Measurements from ENCODE around the gene HACD4.

The HACD4 gene, protein sequence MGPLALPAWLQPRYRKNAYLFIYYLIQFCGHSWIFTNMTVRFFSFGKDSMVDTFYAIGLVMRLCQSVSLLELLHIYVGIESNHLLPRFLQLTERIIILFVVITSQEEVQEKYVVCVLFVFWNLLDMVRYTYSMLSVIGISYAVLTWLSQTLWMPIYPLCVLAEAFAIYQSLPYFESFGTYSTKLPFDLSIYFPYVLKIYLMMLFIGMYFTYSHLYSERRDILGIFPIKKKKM

DNA sequence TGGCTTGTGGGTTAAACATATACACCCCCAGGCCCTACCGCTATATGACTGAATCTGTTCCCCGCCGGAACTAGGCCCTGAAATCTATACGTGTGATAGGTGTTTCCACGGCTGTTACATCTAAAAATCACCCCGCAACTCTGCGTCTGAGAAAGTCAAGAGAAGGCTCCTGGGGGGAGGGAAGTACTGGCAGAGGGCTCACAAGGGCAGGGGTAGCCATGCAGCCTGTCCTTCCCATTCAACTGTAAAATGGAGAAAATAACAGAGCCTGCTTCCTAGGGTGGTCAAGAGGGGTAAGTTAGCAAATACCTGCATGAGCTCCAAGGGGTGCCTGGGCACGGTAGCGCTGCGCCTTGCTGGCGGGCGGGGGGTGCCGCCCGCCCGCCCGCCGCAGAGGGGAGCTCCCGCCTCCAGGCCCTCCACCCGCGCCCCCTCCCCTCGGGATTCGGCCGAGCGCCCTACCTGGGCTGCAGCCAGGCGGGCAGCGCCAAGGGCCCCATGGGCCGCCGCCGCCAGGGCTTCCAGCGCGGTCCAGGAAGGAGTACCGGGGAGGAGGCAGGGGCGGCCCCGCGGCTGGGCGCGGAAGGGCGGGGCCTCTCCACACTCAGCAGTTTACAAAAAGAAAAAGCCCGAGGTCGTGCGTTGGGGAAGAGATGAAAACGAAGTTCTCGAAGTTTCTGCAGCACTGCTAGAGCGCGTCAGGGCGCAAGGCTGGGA lies at the start of gene HACD4:
HACD4 (minus strand) TSS at position 550 of the 717 bp plus-strand sequence; CDS start at position 500, 50 bp downstream.
- peak within 1 kb of the TSS; percentile 3 for H3K27ac ChIP-seq
- DNase-seq (ENCODE audit: low read depth, low spot score): no peak

DNA sequence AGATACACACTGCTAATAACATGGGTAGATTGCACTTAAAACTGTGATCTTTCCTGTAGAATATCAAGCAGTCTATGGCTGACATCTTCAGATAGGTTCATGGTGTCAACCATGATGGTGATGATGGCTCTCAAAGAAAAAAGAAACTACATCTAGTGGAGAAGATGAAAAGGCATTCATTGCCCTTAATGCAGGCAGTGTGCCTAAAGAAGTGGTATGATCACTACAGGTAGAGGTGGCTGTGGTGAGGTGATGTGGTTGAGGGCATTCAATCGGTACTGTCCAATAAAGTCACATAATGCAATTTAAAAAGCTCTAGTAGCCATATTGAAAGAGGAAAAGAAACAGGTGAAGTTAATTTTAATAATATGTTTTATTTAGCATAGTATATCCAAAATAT lies 49.4 kb upstream of the HACD4 start:
- H3K27ac ChIP-seq: no peak overlapping the region
- DNase-seq (ENCODE audit: low read depth, low spot score): no peak

DNA sequence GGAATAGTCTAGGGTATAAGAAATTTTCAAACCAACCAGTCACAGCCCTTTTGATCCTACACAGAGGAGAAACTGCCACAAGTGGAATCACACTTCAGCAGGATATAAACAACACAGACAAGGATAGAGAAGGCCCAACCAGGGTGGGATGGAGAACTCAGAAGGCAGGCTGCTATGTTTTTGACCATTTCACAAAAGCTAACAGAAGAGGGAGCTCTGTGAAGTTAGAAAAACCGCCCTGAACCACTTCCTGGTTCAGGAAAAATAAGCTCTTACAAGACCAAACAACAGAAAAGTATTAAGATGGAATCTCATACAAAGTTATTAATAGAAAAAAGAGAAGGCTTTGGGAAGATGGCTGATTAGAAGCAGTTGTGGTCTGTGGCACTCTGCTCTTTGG lies 47.3 kb upstream of the HACD4 start:
- no peak overlapping the region for H3K27ac ChIP-seq
- no peak for DNase-seq (ENCODE audit: low read depth, low spot score)

DNA sequence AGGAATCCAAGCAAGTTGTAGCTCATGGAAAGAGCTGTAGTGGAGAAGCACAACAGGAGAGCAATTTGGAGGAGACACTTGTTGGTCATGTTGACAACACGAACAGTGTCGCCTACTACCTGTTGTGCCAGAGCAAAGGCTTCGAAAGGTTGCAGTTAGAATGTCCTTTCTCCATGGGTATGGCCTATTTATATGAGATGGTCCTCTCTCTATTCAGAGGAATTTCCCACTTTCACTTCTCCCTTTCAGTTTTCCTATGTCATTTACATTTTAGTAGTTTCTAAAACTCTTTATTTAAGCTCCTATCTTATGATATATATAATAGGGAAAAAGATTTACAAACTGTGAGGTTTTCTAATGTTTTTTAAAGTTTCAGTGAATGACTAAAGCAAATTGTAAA lies 46.3 kb upstream of the HACD4 start, which contains the start of gene IFNB1:
IFNB1 (minus strand) TSS at position 162 of the 400 bp plus-strand sequence; CDS start at position 89, 73 bp downstream.
- no peak for DNase-seq (ENCODE audit: low read depth, low spot score)
- H3K27ac ChIP-seq: no peak within 1 kb of the TSS

DNA sequence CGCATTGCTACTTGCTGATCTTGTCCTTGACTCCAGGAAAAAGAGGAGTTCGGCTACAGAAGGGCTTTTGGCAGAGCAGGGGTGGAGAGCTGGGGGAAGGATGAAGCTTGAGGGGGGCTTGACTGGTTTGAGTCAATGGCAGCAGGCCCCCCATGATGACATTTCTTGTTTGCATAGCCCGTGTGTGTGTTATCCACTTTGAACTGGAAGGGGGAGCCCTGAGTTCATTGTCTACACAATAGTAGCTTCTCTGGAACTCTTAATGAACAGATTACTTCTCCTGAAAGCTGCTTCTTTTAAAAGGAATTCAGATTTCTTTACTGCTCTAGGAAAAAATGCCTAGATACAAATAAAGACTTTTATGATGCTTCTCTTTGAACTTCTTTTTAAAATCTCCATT lies 44.0 kb upstream of the HACD4 start:
- no peak overlapping the region for H3K27ac ChIP-seq
- no peak for DNase-seq (ENCODE audit: low read depth, low spot score)

DNA sequence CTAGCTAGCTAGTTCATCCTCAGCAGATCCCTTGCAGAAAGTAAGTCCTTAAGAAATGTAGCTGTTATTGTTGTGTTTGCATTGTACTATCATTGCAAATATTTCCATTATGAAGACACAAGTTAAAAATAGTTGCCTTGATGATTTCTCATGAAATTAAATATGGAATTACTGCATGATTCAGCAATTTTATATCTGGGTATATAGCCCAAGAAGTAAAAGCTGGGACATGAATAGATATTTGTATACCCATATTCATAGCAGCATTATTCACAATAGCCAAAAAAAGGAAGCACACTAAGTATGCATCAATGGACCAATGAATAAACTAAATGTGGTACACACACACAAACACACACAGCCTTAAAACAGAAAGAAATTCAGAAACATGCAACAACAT lies 39.5 kb upstream of the HACD4 start:
- no peak for DNase-seq (ENCODE audit: low read depth, low spot score)
- no peak overlapping the region for H3K27ac ChIP-seq

DNA sequence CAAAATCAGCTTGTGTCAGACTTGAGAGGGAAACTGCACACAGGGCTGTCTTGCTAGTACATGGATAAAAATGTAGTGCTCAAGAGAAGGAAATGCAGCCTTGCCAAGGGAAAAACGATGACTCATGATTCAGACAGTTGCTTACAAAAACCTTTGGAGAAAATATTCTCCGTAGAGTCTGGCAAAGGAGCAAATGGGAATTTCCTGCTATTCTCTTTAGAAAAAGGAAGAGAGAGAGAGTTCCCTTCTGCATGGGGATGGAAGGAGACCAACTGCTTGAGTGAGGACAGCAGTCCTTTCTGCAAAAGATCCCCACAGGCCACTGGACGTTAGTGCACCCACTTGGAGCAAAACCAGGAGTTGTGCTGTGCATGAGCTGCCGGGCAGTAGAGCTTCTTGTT lies 38.7 kb upstream of the HACD4 start:
- H3K27ac ChIP-seq: peak overlapping the region; percentile 24
- DNase-seq (ENCODE audit: low read depth, low spot score): peak; percentile 56

DNA sequence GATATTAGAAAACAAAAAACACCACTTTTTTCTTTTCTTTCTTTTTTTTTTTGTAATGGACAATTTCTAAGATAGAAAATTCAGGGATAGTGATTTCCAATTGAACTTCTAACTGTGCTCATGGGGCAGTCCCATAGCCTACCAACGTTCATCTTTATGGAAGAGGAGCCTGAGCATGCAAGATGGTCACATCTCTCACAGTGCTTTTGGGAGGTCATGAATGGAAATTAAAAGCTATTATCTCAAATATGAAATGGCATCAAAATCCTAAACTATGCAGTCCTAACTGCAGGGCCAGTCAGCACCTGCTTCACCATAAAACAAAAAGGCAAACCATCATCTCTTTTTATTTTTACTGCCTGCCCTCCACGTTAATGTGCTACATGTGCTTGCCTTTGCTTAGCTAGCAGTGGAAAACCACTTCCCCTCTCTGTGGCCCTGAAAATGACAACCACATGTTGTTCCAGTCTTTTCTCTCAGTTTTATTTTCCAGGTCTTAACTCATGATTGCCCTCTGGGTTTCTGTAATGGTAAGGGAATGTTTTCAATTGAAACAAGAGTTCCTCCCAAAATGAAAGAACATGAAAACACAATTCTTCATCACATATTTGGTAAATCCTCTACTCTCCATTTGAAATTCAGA lies 29.6 kb upstream of the HACD4 start:
- DNase-seq (ENCODE audit: low read depth, low spot score): no peak
- no peak overlapping the region for H3K27ac ChIP-seq

DNA sequence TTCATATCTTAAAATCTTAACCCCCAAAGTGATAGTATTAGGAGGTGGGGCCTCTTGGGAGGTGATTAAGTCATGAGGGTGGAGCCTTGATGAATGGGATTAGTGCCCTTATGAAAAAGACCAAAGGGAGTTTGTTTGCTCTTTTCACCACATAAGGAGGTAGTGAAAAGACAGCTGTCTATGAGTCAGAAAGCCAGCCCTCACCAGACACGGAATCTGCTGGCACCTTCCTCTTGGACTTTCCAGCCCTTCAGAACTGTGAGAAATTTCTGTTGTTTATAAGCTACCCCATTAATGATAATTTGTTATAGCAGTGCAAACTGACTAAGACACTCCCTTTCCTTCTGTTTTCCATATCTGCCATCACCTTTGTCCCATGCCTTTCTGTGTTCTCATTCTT lies 25.5 kb upstream of the HACD4 start:
- DNase-seq (ENCODE audit: low read depth, low spot score): peak; percentile 33
- H3K27ac ChIP-seq: no peak overlapping the region

DNA sequence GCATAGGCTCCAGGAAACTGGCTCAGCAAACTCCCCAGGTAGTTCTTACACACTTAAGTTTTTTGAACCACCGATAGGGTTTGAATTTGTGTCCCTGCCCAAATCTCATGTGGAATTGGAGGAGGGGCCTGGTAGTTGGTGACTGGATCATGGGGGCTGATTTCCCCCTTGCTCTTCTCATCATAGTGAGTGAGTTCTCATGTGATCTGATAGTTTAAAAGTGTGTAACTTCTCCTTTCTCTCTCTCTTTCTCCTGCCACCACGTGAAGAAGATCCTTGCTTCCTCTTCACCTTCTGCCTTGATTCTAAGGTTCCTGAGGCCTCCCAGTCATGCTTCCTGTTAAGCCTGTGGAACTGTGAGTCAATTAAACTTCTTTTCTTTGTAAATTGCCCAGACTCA lies 22.4 kb upstream of the HACD4 start:
- DNase-seq (ENCODE audit: low read depth, low spot score): no peak

DNA sequence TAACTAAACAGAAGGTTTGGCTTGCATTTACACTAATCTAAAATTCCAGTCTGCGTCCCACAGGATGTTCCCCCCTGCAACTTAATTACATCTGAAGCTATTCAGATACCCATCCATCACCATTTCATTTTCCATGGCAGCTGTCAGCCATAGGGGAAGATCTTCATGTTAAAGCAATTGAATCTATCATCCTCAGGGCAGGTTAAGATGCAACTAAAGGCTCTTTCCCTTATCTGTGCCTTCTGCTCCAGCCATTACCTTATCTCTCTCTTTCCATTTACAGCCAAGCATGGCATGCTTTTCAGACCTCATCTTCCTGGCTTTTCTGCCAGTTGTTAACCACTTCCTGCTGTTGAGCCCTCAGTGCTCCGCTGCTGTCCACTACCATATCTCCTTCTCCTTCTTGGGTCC lies 15.8 kb upstream of the HACD4 start:
- no peak overlapping the region for H3K27ac ChIP-seq
- DNase-seq (ENCODE audit: low read depth, low spot score): no peak

More for the DNA sequence above, 22.4 kb upstream of the HACD4 start:
- H3K27ac ChIP-seq: no peak overlapping the region

DNA sequence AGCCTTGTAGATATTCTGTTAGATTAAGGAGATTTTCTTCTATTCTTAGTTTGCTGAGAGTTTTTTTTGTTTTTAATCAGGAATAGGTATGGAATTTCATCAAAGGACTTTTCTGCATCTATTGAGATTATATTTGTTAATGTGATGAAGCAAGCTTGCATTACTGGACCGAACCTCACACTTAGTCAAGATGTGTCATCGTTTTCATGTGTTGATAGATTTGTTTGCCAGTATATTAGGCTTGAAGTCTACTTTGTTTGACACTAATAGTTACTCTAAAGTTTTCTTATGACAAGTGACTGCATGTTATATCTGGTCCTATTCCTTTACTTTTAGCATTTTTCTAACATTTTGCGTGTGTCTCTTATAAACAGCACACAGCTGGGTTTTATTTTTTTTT lies 12.4 kb upstream of the HACD4 start:
- no peak for DNase-seq (ENCODE audit: low read depth, low spot score)
- H3K27ac ChIP-seq: no peak overlapping the region

DNA sequence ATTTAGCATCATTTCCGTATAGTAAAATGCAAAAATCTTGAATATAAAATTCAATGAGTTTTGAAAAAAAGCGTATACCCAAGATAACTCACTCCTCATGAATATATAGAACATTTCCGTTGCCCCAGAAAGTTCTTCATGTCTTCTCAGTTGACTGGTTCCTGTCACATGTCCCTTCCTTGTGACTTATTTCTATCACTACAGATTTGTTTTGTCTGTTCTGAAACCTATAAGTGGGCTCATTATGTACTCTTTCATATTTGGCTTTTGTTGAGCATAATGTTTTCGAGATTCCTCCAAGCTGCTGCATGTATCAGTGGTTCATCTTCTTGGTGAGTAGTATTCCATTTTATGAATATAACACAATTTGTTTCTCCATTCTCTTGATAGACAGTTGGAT lies 11.0 kb upstream of the HACD4 start:
- DNase-seq (ENCODE audit: low read depth, low spot score): no peak
- no peak overlapping the region for H3K27ac ChIP-seq

DNA sequence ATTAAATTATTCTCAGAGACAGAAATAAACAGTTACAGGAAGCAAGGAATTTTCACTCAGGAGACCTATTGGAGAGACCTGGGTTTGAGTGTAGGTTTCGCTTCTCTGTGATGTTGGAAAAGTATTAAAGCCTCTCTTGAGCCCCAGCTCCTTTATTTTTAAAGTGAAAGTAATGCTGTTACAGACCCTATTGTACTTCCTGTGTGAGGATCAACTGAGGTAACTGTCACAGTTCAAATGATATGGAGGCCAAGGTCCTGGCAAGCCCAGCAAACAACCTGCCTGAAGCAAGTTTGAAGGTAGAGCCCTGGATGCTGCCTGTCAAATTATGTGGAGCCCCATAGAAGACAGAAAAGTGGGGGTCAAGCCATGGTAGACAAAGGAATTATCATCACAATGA lies 7.9 kb upstream of the HACD4 start:
- DNase-seq (ENCODE audit: low read depth, low spot score): no peak

DNA sequence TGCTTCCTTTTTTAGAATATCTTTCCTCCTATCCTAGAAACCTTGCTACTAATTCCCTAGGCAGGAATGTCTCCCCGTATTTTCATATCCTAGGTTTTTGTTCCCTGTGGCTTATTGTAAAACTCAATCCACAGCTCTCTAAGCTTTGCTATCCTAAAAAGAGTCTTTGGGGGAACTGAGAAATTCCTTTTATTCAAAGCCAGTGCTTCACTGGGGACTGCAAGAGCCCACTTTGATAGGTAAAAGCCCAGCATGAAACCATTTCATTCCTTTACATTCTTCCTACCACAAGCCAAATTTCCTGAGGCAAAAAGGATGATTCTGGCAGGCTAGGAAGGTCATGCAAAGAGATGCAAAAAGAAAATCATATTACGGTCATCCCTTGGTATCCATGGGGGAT lies 5.8 kb upstream of the HACD4 start:
- no peak for DNase-seq (ENCODE audit: low read depth, low spot score)

More for the DNA sequence above, 7.9 kb upstream of the HACD4 start:
- no peak overlapping the region for H3K27ac ChIP-seq

DNA sequence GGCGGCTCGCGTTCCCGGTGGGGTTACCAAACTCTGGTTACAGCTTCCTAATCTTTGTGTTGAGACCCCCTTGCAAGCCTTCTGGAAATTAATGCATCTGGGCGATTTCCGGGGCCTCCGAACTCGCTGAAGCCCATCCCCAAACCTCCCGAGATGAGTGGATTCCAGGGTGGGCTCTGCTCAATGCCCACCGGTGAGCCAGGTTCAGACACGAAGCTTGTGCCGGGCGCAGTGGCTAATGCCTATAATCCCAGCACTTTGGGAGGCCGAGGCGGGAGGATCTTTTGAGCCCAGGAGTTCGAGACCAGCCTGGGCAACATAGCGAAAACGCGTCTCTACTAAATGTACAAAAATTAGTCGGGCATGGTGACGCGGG lies 356 bp upstream of the HACD4 start:
- DNase-seq (ENCODE audit: low read depth, low spot score): no peak
- no peak overlapping the region for H3K27ac ChIP-seq

More for the DNA sequence above, 5.8 kb upstream of the HACD4 start:
- H3K27ac ChIP-seq: no peak overlapping the region

DNA sequence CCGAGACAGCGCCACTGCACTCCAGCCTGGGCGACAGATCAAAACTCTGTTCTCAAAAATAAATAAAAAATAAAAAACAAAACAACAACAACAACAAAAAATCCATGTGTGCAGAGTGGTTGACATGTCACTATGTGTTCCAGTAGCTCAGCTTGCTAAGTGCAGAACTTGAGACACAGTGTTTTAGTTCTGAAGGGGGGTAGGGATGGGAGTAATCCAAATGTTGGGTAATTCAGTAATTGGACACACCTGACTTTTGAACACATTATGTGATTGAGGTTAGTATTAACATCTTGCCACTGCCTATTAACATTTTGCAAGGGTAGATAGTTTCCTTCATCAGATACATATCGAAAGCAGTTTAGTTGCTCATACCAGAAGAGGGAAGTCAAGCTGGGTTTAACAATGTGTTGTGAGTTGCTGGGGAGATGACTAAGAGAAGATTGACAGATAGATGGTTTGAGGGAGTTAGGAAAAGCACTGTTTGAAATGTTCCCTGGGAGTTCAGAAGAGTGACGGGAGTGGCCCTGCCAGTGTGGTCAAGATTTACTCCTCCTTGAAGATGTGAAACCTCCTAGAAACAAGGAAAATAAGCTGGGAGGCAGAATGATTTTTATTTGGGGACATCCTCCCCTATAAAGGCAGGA lies 928 bp downstream of the HACD4 start:
- DNase-seq (ENCODE audit: low read depth, low spot score): peak; percentile 46
- H3K27ac ChIP-seq: peak overlapping the region; percentile 3

DNA sequence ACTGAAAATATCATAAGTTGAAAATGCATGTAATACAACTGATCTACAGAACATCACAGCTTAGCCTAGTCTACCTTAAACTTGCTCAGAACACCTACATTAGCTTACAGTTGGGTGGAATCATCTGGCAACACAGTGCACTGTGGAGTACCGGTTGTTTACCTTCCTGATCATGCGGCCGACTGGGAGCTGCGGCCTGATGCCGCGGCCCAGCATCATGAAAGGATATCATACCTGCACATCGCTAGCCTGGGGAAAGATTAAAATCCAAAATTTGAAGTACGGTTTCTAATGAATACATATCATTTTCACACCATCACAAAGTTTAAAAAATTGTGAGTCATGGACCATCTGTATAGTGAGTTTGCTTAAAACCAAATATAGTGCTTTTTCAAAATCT lies 1.8 kb downstream of the HACD4 start:
- H3K27ac ChIP-seq: no peak overlapping the region
- DNase-seq (ENCODE audit: low read depth, low spot score): no peak

DNA sequence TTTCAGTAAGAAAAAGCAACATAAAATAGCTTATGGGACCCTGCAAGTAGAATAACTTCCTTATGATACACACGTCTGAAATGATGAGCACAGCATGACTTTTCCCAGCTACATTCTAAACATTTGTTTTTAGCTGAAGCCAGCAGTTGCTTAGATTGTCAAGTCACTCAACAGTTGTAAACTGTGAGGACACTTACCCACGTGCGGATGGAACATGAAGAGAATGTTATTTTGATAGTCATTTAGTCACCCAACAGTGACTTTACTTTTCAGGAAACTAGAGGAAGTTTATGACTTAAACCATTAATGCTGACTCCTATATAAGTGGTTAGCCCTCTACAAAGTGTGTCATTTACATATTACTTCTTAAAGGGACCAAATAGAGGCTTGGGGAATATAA lies 3.0 kb downstream of the HACD4 start:
- no peak for DNase-seq (ENCODE audit: low read depth, low spot score)
- H3K27ac ChIP-seq: no peak overlapping the region

DNA sequence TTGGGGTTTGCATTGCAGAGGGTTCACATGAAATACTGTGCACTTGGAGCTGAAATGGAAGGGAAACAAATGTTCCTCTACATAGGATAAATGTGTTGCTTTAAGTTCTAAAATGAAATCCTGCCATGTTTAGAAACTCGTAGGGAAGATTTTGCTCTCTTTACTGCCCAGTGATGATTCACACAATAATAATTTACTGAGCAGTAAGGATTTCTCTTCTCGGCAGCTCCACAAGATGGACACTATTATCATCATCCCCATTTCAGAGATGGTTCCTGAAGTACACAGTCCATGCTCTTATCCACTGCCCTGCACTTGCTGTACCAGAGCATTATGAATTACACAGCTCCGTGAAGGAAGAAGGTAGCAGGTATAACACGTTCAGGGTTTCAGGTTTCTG lies 4.1 kb downstream of the HACD4 start:
- no peak overlapping the region for H3K27ac ChIP-seq
- no peak for DNase-seq (ENCODE audit: low read depth, low spot score)

DNA sequence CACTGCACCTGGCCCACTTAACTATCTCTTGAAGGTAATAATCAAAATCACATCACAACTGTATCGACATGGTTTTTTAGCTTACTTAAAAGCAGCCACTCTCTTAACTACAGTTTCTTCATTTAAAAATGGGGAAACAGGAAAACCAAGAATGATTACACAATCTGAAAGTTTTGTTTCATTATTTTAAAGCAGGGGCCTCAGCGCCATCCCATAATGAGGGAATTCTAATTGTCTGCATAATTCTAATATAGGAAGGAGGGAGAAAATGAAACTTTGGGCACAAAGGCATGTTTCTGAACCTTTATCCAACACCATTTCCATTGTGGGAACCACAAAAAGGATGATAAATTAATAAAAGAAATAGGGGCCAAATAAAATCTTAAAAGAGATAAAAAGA lies 7.6 kb downstream of the HACD4 start:
- DNase-seq (ENCODE audit: low read depth, low spot score): no peak
- no peak overlapping the region for H3K27ac ChIP-seq

All from epithelial cell of prostate (primary cell).